Measurements from ENCODE around the gene TMEM39B.
A peak's percentile ranks its signal among the peaks of the same experiment; 100 is the strongest.
"Not testable (repeated sequence)": the region's sequence is repeated elsewhere in the genome, so short reads cannot be mapped to it uniquely, and the experiment has no call there.

The TMEM39B gene

DNA sequence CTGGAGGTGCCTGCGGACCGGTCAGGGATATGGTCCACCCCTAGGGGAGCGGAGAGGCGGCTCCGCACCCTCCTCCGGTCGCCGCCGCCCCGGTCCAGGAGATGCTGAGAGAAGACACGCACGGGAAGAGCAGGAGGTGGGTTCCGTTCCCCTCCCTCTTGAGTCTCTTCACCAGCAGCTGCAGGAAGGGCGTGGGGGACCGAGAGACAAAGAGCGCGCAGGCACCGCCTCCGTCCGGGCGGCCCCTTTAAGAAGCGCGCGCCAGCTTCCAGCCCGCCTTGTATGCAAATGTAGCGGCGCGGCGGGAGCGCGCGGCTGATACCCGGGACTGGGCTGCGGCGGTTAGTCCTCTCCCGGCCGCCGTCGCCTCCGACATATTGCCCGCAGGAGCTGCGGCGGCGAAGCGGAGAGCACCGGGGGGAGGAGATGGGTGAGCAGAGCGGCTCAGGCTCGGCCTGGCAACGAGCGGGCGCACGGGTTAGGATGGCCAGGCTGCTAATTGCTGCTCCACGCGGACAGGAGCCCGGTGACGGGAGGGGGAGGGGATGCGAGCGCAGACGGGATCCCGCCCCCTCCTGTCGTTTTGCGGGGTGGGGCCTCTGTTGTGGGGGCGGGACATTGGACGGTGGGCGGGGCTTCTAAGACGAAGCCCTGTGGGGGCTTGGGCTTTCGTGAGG is at the start of gene TMEM39B:
TSS of gene TMEM39B (plus strand) at position 318 of the 677 bp plus-strand sequence. CDS start at position 427, 109 bp downstream.
- peak; percentile 91 for DNase-seq

DNA sequence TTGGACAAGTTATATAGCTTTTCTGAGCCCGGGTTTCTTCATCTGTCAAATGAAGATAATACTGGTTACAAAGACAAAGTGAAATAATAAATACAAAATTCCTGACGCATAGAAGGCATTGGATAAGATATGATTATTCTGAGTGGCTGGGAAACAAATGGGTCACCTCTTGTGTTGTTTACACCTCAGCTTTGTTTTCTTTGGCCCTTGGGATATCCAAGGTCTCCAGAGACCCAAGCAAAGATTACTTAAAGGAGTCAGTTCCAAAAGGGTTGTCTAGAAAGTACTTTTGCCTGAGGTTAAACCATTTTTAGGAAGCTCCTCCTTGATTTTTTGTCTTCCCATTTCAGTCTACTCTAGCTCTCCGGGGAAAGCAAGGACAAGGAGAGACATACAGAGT is 49.4 kb upstream of the TMEM39B start:
- DNase-seq, result no peak

DNA sequence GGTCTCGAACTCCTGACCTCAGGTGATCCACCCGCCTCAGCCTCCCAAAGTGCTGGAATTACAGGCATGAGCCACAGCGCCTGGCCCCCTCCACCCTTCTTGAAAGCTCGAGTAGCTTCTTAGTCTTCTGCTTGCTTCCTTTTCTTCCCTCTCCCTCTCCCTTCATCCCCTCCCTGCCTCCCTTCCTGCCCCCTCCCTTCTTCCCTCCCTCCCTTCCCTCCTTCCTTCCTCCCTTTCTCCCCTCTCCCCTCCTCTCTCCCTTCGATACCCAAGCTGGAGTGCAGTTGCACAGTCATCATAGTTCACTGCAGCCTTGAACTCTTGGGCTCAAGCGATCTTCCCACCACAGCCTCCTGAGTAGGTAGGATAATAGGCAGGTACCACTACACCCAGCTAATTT is 47.2 kb upstream of the TMEM39B start:
- DNase-seq, result no peak

DNA sequence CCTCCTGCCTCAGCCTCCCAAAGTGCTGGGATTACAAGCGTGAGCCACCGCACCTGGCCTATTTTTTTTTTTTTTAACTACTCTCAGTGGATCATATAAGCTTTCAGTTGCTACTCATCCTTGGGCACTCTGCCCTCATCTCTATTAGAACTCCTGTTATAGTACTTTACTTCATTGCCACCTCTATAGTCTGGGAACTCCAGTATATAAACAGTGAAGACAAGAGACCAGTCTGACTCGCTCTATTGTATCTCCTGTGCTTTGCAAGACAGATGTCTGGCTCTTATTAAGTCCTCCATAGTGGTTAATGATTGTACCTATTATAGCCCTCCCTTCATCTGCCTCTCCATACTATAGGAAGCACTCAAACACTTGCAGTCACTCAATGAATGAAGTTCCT is 44.0 kb upstream of the TMEM39B start:
- no peak for DNase-seq

DNA sequence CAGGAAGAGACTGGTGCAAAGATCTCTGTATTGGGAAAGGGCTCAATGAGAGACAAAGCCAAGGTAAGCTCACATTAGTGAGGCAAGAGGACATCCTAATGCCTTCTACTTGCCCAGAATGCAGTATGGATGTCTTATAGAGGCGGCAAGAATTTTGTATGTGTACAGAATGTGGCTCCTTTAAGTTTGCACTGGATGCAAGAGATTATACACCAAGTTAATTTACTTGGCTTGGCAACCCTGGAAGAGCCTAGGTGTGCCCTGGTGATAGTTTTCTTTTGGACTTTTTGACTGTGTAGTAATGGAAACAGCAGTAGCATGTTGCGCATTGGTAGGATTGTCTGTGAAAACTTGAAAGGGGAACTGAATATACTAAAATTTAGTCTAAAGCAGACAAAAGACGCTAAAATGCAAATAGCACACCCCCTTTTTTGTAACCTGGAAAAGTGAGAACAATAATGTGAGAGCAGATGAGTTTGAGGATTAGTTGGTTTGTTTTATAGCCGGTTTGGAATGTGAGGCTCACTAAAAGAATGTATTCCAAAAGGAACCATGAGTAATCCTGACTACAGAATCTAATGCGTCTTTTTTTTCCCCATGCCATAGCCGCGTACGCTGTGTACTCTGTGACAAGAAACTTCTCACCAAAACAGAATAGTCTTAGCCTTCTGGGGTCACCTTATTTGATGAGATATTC is 41.0 kb upstream of the TMEM39B start:
- DNase-seq, result no peak

DNA sequence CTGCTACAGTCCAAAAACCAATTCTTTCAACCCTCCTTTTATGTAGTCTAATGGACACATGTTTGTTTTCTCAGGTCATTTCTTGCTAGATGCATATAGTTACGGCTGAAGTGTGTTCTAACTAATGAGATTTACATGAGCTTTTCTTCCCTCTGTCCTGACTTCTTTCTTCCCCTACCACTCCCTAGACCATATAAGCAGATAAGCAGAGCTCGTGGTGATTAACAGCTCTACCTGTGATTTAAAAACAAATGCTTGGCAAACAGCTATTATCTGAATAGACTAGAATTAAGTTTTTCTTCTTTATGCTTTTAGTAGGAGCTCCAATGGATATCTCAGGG is 40.5 kb upstream of the TMEM39B start:
- no peak for DNase-seq

DNA sequence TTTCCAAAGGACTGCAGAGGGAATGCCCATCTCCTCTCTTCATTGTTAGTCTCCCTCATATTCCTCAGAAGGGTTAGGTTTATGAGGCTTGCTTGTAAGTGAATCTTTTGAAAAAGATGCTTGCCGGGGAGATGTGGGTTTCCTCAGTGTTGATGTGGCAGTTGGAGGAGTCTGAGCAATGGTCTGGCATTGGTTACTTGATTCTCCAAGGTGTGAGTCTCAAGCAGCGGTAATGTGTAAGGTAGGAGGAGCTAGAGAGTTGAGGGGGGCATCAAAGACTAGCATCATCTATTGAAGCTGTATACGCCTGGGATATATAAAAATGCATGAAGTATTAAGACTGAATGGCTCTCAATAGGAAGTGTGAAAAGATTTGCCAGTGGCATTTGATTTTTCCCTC is 37.6 kb upstream of the TMEM39B start:
- DNase-seq, result no peak

DNA sequence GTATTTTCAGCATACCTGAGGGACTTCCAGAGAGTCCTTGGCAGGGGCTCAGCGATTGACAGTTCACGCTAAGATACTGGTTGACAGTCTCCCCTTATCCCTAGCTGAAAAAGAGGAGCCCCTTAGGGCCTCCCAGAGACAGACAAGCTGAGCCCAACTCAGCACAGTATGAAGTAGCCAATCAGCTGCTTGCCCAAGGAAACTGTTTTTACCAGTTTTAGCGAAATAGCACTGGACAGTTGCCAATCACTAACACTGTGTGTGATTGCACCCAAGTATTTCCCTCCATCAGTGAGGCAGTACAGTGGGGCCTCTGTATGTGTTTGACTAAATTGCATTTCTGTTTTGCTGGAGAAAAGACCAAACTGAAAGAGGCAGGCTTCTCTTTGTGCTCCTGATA is 32.0 kb upstream of the TMEM39B start:
- DNase-seq, result no peak

DNA sequence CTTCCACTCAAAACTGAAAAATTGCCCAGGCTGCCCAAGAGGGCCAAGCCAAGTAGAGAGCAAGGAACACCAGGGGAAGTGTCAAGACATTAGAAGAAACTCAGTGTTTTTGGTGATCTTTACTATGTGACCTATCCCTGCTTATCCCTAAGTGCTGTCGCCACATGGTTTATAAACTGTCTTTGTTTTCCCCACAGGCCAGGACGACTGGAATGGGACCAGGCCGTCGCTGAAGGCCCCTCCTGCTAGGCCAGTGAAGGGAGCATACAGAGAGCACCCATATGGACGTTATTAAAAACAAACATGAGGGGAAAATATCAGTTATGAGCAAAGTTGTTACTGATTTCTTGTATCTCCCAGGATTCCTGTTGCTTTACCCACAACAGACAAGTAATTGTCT is 30.4 kb upstream of the TMEM39B start:
- DNase-seq, result no peak

DNA sequence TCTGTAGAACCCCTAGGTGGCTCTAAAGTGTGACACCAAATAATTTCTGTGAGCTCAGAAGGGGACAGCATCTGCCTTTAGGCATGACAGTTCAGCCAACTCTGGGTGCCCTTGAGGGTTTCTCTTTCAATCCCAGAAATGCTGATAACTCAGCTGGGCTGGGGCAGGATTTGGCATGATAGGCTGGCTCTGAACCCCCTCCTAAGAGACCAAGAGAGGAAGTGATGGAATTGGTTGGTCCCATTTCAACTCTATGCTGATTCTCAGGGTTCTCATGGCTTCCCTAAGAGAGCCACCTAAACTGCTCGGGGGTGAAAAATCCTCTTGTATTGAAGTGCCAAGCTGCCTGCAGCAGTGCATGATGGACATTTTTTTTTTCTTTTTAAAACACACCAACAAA is 28.5 kb upstream of the TMEM39B start:
- DNase-seq, result no peak

DNA sequence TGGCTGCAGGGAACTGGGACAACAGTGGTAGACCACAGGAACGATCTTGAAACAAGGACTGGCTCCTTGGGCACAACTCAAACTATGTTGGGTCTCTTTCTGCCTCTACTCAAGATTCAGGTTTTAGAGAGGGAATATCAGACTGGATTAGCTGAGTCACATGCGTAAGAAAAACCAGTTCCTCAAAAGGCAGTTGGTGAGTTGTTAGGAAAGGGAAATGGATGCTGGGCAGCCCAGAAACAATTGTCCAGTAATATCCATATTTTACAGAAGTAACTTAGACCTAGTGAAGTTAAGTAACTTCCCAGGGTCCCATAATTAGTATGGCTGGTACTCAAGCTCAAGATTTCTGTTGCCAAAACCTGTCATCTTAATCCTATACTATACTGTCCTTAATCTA is 27.0 kb upstream of the TMEM39B start:
- no peak for DNase-seq

DNA sequence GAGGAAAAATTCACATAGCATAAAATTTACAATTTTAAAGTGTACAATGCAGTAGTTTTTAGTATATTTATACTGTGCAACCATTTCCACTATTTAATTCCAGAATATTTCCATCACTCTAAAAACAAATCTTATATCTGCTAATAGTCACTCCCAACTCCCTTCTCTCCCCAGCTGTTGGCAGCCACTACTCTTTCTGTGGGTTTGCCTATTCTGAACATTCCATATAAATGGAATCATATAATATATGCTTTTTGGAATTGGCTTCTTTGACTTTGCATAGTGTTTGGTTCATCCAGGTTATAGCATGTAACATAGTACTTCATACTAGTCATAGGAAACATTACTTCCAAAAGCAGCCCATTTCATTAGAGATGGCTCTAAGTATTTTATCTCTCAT is 25.0 kb upstream of the TMEM39B start:
- no peak for DNase-seq

DNA sequence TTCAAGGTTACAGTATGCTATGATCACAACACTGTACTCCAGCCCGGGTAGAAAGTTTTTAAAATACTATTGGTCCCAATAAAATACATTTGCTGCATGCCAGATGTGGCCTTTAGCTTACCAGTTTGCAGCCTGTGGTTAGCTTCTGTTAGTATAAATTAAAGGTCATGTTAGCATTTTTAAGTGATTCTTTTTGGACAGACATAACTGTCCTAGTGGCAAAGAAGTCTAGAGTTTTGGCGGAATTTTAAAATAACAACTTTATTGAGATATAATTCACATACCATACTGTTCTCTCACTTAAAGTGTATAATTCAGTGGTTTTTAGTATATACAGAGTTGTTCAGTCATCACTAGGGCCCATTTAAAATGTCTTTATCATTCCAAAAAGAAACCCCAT is 24.3 kb upstream of the TMEM39B start:
- DNase-seq, result no peak

DNA sequence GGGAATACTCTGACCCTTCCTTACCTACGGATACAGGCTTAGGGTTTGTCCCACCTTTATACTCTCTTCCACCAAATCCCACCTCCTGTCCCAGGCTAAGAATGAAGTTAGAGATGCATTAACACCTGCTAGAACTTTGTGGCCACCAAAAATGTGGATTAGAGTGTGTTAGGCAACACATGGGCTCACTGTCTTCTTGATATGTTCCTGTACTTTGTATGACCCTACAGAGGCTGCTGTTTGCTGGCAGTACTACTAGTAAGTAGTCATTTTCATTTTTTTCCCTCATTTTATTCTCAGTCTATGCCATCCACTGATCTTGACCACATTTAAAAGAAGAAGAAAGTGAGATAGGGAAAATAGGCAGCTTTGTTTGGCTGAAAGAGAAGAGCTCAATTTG is 21.0 kb upstream of the TMEM39B start:
- no peak for DNase-seq

DNA sequence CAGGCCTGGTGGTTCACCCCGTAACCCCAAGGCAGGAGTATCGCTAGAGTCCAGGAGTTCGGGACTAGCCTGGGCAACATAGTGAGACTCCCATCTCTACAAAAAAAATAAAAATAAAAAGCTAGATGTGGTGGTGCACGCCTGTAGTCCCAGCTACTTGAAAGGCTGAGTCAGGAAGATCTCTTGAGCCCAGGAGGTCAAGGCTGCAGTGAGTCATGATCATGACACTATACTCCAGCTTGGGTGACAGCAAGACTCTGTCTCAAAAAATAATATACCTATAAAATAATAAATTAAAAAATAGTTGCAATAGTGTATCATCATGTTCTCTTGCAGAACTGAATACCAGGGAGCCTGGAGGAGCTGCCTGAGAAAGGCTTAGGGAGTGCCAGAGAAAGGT is 19.9 kb upstream of the TMEM39B start:
- DNase-seq, result no peak

DNA sequence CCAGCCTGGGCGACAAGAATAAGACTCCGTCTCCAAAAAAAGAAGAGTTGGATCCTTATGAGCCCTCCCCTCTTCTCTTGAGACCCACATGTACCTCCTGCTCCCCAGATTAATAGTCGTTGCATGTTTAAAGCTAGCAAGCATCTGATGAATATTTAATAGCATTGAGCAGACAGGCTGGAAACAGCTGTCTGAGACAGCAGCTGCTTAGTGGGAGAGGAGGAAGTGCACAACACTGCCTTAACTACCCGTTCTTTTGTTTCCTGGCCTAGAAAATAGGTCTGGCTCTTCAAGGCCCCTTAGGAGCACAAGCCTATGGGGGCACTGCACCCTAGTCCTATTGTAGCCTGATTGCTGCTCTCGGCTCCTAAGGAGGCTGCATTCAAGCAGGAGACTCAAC is 17.3 kb upstream of the TMEM39B start:
- no peak for DNase-seq

DNA sequence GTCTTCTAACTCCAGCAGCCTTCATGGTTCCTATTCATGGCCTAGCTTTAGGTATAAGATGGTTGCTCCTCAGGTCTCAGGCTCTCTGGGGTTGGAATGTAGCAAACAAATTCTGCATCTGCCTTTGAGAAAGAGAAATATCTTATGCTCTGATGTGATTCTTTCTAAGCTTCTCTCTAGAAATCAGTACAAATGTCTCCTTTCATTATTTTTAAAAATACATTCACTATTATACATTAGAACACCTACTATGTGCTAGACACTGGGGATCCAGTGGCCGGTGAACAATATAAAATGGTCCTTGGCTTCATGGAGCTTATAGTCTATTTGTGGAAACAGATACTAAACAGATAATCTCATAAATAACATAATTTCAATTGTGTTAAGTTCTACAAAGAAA is 16.1 kb upstream of the TMEM39B start:
- DNase-seq, result no peak

DNA sequence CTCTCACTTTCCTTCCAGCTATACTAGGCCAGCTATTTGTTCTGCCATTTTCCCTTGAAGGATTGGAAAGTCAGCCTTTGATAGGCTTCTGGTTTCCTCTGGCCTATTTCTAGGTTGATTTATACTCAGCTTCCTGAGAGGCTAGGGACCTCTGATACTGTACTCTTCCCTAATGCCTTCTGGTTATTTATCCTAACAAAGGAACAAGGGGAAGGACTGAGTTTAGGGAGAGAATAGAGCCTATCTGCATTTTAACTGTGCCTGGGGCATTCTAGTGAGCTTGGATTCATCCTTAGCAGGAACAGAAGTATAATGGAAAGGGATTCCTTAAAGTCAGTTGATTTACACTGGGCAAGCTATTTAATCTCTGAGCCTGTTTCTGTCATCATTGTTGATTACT is 11.8 kb upstream of the TMEM39B start:
- DNase-seq, result no peak

DNA sequence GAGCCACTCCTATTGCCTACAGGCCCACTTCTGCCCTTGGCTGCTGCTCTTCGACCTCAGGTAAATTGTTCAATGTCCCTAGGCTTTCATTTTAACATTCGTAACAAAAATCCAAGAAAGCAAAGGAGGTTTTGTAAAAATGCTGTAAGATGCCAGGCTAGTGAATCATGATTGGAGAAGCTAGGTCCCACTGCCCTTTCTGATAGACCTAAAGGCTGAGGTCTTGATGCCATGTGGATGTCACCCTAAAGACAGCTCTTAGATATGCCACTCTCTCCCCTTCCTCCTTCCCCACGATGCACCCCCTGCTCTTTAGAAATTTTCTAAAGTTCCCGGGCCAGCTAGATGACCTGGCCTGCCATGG is 9.9 kb upstream of the TMEM39B start:
- no peak for DNase-seq

DNA sequence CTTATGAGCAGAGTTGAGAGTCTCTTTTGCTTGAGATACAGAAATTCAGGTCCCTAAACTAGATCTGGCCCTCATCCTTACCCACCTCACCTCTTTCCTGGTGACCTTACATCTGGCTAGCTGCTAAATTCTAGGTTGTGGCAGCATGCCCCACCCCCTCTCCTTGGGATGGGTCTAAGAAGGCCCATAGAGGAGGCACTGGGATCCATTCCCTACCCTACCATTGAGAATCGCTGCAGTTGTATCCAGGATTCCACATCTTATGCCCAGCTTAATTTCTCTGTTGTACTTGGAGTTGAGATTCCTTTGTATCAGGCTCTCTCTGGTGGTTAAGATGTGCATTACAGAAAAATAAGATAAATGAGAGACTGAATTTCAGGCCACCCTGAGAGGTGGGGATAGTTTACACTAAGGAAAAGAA is 9.5 kb upstream of the TMEM39B start:
- no peak for DNase-seq

DNA sequence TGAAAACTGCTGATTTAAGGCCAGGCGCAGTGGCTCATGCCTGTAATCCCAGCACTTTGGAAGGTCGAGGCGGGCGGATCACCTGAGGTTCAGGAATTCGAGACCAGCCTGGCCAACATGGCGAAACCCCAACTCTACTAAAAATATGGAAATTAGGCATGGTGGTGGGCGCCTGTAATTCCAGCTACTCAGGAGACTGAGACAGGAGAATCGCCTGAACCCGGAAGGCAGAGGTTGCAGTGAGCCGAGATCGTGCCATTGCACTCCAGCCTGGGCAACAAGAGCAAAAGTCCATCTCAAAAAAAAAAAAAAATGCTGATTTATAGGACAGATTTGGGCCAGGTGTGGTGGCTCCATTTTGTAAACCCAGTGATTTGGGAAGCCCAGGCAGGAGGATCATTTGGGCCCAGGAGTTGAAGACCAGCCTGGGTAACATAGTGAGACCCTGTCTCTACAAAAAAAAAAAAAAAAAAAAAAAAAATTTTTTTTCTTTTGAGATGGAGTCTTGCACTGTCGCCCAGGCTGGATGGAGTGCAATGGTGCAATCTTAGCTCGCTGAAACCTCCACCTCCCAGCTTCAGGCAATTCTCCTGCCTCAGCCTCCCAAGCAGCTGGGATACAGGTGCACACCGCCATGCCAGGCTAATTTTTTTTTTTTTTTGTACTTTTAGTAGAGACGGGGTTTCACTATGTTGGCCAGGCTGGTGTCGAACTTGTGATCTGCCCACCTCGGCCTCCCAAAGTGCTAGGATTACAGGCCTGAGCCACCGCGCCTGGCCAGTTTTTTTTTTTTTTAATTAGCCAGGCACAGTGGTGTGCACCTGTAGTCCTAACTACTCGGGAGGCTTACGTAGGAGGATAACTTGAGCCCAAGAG is 6.9 kb upstream of the TMEM39B start:
- DNase-seq, result not testable (repeated sequence)

DNA sequence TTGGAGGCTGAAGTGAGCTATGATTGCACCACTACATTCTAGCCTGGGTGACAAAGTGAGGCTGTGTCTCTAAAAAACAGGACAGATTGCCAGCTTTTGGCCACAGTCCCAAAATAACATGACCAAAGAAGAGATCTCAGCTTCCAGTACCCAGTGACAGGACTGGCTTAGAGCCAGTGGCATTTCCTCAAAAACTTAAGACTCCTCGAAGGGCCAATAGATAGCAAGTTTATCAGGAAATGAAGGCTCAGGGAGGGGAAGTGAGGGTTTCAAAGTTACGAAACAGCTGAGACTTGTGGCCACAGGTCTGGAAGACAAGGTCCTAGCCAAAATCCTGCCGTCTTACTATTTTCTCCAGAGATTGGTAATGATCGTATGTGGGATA is 6.3 kb upstream of the TMEM39B start:
- no peak for DNase-seq

DNA sequence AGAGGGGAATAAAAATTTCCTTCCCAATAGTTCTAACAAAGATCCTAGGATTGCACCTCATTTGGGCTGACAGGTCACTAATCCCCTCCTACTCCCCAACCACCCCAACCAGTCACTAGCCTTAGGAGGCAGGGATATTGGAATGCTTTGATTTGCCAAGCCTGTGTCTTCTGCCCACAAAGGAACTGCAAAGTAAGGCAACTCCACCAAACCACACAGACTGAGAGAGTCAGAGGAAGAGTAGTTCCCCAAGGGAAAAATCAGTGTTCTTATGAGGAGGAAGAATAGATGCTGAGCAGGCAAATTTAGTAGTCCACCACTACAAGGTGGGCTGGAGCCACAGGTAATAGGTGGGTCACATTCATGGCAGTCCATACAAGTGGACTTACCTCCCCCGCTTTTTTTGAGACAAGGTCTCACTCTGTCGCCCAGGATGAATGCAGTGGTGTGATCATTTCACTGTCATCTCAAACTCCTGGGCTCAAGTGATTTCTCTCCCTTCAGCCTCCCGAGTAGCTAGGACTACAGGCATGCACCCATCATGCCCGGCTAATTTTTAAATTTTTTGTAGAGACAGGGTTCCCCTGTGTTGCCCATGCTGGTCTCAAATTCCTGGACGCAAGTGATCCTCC is 3.7 kb upstream of the TMEM39B start:
- DNase-seq, result no peak
